Fibroblast of peridontal ligament (primary cell): ENCODE measurements around the gene VILL.

ENCODE experiments used
- DNase-seq: peaks from one replicate; pipeline ENCODE4 v3.0.0-alpha.2; 2010; ENCODE audit errors: extremely low read depth

Gene VILL

GRCh38 chr3:38000965-38001455 is 10.4 kb downstream of the VILL start:
- DNase-seq, result no peak

- no peak for DNase-seq
Observed at GRCh38 chr3:38001456-38002081, 11.0 kb downstream of the VILL start.

- no peak for DNase-seq
Observed at GRCh38 chr3:38002291-38002876, 11.8 kb downstream of the VILL start.

GRCh38 chr3:38002940-38003339 is 12.4 kb downstream of the VILL start:
- DNase-seq, result no peak

- DNase-seq, result peak; percentile 48
Observed at GRCh38 chr3:38003371-38003816, 12.8 kb downstream of the VILL start.

GRCh38 chr3:38003817-38004414 is 13.3 kb downstream of the VILL start:
- no peak for DNase-seq

GRCh38 chr3:38004415-38005075 is 14.0 kb downstream of the VILL start:
- DNase-seq, result peak; percentile 63

GRCh38 chr3:38005076-38006020 is 14.8 kb downstream of the VILL start:
- DNase-seq, result no peak

- no peak for DNase-seq
Observed at GRCh38 chr3:38006031-38006430, 15.4 kb downstream of the VILL start.

GRCh38 chr3:38006445-38006995 is 15.9 kb downstream of the VILL start:
- DNase-seq, result no peak

GRCh38 chr3:38007754-38008090 is 17.1 kb downstream of the VILL start:
- no peak for DNase-seq

GRCh38 chr3:38008191-38008701 is 17.7 kb downstream of the VILL start:
- DNase-seq, result no peak

- no peak for DNase-seq
Observed at GRCh38 chr3:38008971-38009580, 18.5 kb downstream of the VILL start.

- DNase-seq, result no peak
Observed at GRCh38 chr3:38009807-38010591, 19.4 kb downstream of the VILL start.

GRCh38 chr3:38011111-38011510 is 20.5 kb downstream of the VILL start:
- no peak for DNase-seq

GRCh38 chr3:38015485-38015884 is 24.9 kb downstream of the VILL start:
- DNase-seq, result no peak

GRCh38 chr3:38015984-38016383 is 25.4 kb downstream of the VILL start:
- DNase-seq, result no peak

- DNase-seq, result no peak
Observed at GRCh38 chr3:38016410-38016809, 25.8 kb downstream of the VILL start.

- no peak for DNase-seq
Observed at GRCh38 chr3:38016847-38017444, 26.4 kb downstream of the VILL start.
